ENCODE measurements around the gene SON.
"Not testable (repeated sequence)": the region's sequence is repeated elsewhere in the genome, so short reads cannot be mapped to it uniquely, and the experiment has no call there.

The SON gene

GRCh38 chr21:33542640-33543504, at the start of gene SON:
TSS of gene SON (plus strand) at chr21:33543038. CDS start at chr21:33543093, 55 bp downstream.
- DNase-seq (ENCODE audit: low spot score): peak; percentile 98

- no peak for DNase-seq (ENCODE audit: low spot score)
Measured at GRCh38 chr21:33493756-33494155, 49.1 kb upstream of the SON start.

GRCh38 chr21:33495743-33496142, 47.1 kb upstream of the SON start:
- no peak for DNase-seq (ENCODE audit: low spot score)

GRCh38 chr21:33496345-33496744, 46.5 kb upstream of the SON start:
- no peak for DNase-seq (ENCODE audit: low spot score)

GRCh38 chr21:33505833-33506232, 37.0 kb upstream of the SON start:
- no peak for DNase-seq (ENCODE audit: low spot score)

GRCh38 chr21:33507003-33507402, 35.8 kb upstream of the SON start:
- not testable (repeated sequence) for DNase-seq (ENCODE audit: low spot score)

GRCh38 chr21:33510826-33511225, 32.0 kb upstream of the SON start:
- DNase-seq (ENCODE audit: low spot score): no peak

GRCh38 chr21:33511639-33512038, 31.2 kb upstream of the SON start:
- no peak for DNase-seq (ENCODE audit: low spot score)

GRCh38 chr21:33512481-33512880, 30.4 kb upstream of the SON start:
- DNase-seq (ENCODE audit: low spot score): no peak

GRCh38 chr21:33514229-33514628, 28.6 kb upstream of the SON start:
- no peak for DNase-seq (ENCODE audit: low spot score)

GRCh38 chr21:33518899-33519298, 23.9 kb upstream of the SON start:
- no peak for DNase-seq (ENCODE audit: low spot score)

- DNase-seq (ENCODE audit: low spot score): no peak
Measured at GRCh38 chr21:33522297-33522952, 20.4 kb upstream of the SON start.

- DNase-seq (ENCODE audit: low spot score): no peak
Measured at GRCh38 chr21:33522953-33523349, 19.9 kb upstream of the SON start.

- DNase-seq (ENCODE audit: low spot score): no peak
Measured at GRCh38 chr21:33531007-33531406, 11.8 kb upstream of the SON start.

- no peak for DNase-seq (ENCODE audit: low spot score)
Measured at GRCh38 chr21:33537212-33537611, 5.6 kb upstream of the SON start.

GRCh38 chr21:33539616-33540015, 3.2 kb upstream of the SON start:
- no peak for DNase-seq (ENCODE audit: low spot score)

GRCh38 chr21:33540711-33541104, 2.1 kb upstream of the SON start:
- DNase-seq (ENCODE audit: low spot score): no peak

- DNase-seq (ENCODE audit: low spot score): peak; percentile 6
Measured at GRCh38 chr21:33541105-33541711, 1.6 kb upstream of the SON start.

- peak; percentile 74 for DNase-seq (ENCODE audit: low spot score)
Measured at GRCh38 chr21:33541756-33542639, 840 bp upstream of the SON start, which contains the start of gene GART. TSS of gene GART (minus strand) at chr21:33542117. CDS start at chr21:33539315, 2,802 bp downstream.

GRCh38 chr21:33543505-33544129, 779 bp downstream of the SON start:
- peak; percentile 49 for DNase-seq (ENCODE audit: low spot score)

GRCh38 chr21:33544451-33545195, 1.8 kb downstream of the SON start:
- no peak for DNase-seq (ENCODE audit: low spot score)
